ENCODE data around the gene MGAT1. TPM values are rescaled to one million over a fixed set of nuclear protein-coding genes. Genes with fewer than 3 reads are reported as not detected.

MGAT1 gene
- total RNA-seq, 1 experiment from 2014 or later = 53.0 TPM

GRCh38 chr5:180775624-180776023, 27.0 kb downstream of the MGAT1 start:
- no peaks in the 10 kb centered on the region for H3K79me2 ChIP-seq (ENCODE audit: insufficient read depth, low read length)
- no peak overlapping the region for H3K4me2 ChIP-seq (ENCODE audit: low read length)
- no peaks in the 10 kb centered on the region for H3K9me3 ChIP-seq (ENCODE audit: control insufficient read depth in 1 of 2, insufficient read depth in 1 of 2, low read depth in 1 of 2, low read length in 2 of 2)
- H3K27ac ChIP-seq (ENCODE audit: low read depth, low read length) = no peak overlapping the region
- H3K9ac ChIP-seq (ENCODE audit: low read length) = no peak overlapping the region
- RAD21 ChIA-PET (ENCODE audit: low non-redundant PET in 1 of 2, low total read pairs in 2 of 2, uncharacterized antibody in 2 of 2, unreplicated experiment in 2 of 2) = no interaction called here
- H4K20me1 ChIP-seq (ENCODE audit: insufficient read depth) = no peaks in the 10 kb centered on the region
- no peaks in the 10 kb centered on the region for H3K9me2 ChIP-seq (ENCODE audit: insufficient read depth)
- intact Hi-C loops (cut with micrococcal nuclease) = no loop called here
- POLR2A ChIA-PET = no interaction called here
- CTCF ChIA-PET = no interaction called here
- BruUV-seq (replicated peaks) = no TSS peak
- H3K36me3 ChIP-seq (ENCODE audit: control insufficient read depth in 1 of 2, insufficient read depth in 2 of 2, low read length in 2 of 2) = no peaks in the 10 kb centered on the region
- no peak for TF ChIP-seq CBX3 (IDR thresholded peaks at IDR 0.05; ENCODE audit: low read depth)
- TF ChIP-seq FOSL1 (IDR thresholded peaks at IDR 0.05; ENCODE audit: low read depth) = no peak
- TF ChIP-seq YY1 (IDR thresholded peaks at IDR 0.05; ENCODE audit: extremely low read depth, insufficient replicate concordance, low read depth, low read length) = no peak
- no peak for TF ChIP-seq TCF7L2 (IDR thresholded peaks at IDR 0.05; ENCODE audit: borderline replicate concordance, extremely low read depth, insufficient read depth, insufficient read length)
- TF ChIP-seq REST (IDR thresholded peaks at IDR 0.05; ENCODE audit: low read depth) = no peak
- no peak for TF ChIP-seq SP1 (IDR thresholded peaks at IDR 0.05; ENCODE audit: low read depth)
- no peak for TF ChIP-seq ZFX (IDR thresholded peaks at IDR 0.05)
- no peak for TF ChIP-seq CEBPB (IDR thresholded peaks at IDR 0.05; ENCODE audit: low read depth)
- no peak for TF ChIP-seq ZNF274 (IDR thresholded peaks at IDR 0.05; ENCODE audit: low read depth, low read length)
- no peak for TF ChIP-seq SRF (IDR thresholded peaks at IDR 0.05; ENCODE audit: low read depth)
- no peak for TF ChIP-seq EZH2 (IDR thresholded peaks at IDR 0.05)
- no peak for TF ChIP-seq MAX (IDR thresholded peaks at IDR 0.05)
- no peak for TF ChIP-seq RAD21 (IDR thresholded peaks at IDR 0.05; ENCODE audit: low read depth)
- no peak for TF ChIP-seq EGR1 (IDR thresholded peaks at IDR 0.05; ENCODE audit: low read depth)
- TF ChIP-seq ATF3 (IDR thresholded peaks at IDR 0.05) = no peak
- no peak for TF ChIP-seq ELF1 (IDR thresholded peaks at IDR 0.05; ENCODE audit: borderline replicate concordance, low read depth)
- TF ChIP-seq JUND (IDR thresholded peaks at IDR 0.05) = no peak
- ATAC-seq (no peak), DNase-seq (ENCODE audit: low read depth, low spot score) (no peak)
- H3K4me1 ChIP-seq (ENCODE audit: control insufficient read depth in 1 of 2, insufficient read depth in 2 of 2, low read length in 2 of 2) = no peaks in the 10 kb centered on the region
- no peak overlapping the region for H2AFZ ChIP-seq (ENCODE audit: low read depth, low read length, poor library complexity, severe bottlenecking)
- H3K4me3 ChIP-seq (replicated peaks in 1 of 2; ENCODE audit: low read depth in 1 of 2, low read length in 2 of 2) = no peak overlapping the region
- no peaks in the 10 kb centered on the region for H3K27me3 ChIP-seq (ENCODE audit: insufficient read depth, low read length)
